Muscle layer of duodenum (tissue), 2 donors: ENCODE data around the gene IFITM10.
A peak's percentile ranks its signal among the peaks of the same experiment; 100 is the strongest.

ENCODE experiments used
- H3K27ac ChIP-seq: one replicate; pipeline ENCODE4 v1.7.0; 2013; ENCODE audit warnings: mild to moderate bottlenecking, low read length
- H3K27me3 ChIP-seq: one replicate; pipeline ENCODE4 v1.7.0; 2013; ENCODE audit warnings: low read depth, mild to moderate bottlenecking, control low read depth, low read length
- H3K36me3 ChIP-seq, 2 donors: one replicate each; pipeline ENCODE4 v1.7.0; 2013; ENCODE audit warnings: low read length in 2 of 2, control low read depth in 1 of 2, mild to moderate bottlenecking in 1 of 2; ENCODE audit not compliant: insufficient read depth in 2 of 2, control insufficient read depth in 1 of 2
- H3K4me1 ChIP-seq, 2 donors: one replicate each; pipeline ENCODE4 v1.7.0; 2013; ENCODE audit warnings: low read length in 2 of 2, mild to moderate bottlenecking in 2 of 2, control low read depth in 1 of 2, moderate library complexity in 1 of 2; ENCODE audit not compliant: insufficient read depth in 2 of 2, control insufficient read depth in 1 of 2
- H3K4me3 ChIP-seq, 2 donors: one replicate each; pipeline ENCODE4 v1.7.0; 2013; ENCODE audit warnings: low read length in 2 of 2, low read depth in 1 of 2, mild to moderate bottlenecking in 1 of 2
- H3K9me3 ChIP-seq, 2 donors: one replicate each; pipeline ENCODE4 v1.7.0; 2013; ENCODE audit warnings: low read length in 2 of 2, control low read depth in 1 of 2, mild to moderate bottlenecking in 1 of 2; ENCODE audit not compliant: control insufficient read depth in 1 of 2
- donor health status: healthy.

IFITM10 gene

DNA sequence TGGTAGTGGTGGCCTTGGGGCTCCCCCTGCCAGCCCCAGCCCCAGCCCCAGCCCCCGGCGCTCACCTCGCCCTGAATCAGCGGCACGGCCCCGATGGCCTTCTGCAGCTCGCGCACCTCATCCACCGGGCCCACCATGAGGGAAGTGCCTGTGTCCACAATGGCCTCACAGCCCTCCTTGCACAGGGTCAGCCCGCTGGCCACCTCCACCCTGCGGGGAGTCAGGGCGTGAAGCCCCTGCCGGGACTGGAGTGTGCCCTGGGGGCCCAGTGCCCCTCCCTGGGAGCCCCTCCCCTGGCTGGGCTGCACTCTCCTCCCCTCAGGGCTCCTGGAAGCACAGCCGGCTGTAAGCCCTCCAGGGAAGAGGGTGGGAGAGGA lies 3.5 kb upstream of the IFITM10 start:
- peaks cover 0 to 30% of the 10 kb centered on the region in 2 donors for H3K4me1 ChIP-seq
- no peak overlapping the region for H3K27ac ChIP-seq
- no peaks in the 10 kb centered on the region for H3K9me3 ChIP-seq
- H3K4me3 ChIP-seq = no peak overlapping the region
- peaks cover 5% of the 10 kb centered on the region for H3K27me3 ChIP-seq
- H3K36me3 ChIP-seq = peaks cover 19 to 58% of the 10 kb centered on the region in 2 donors

DNA sequence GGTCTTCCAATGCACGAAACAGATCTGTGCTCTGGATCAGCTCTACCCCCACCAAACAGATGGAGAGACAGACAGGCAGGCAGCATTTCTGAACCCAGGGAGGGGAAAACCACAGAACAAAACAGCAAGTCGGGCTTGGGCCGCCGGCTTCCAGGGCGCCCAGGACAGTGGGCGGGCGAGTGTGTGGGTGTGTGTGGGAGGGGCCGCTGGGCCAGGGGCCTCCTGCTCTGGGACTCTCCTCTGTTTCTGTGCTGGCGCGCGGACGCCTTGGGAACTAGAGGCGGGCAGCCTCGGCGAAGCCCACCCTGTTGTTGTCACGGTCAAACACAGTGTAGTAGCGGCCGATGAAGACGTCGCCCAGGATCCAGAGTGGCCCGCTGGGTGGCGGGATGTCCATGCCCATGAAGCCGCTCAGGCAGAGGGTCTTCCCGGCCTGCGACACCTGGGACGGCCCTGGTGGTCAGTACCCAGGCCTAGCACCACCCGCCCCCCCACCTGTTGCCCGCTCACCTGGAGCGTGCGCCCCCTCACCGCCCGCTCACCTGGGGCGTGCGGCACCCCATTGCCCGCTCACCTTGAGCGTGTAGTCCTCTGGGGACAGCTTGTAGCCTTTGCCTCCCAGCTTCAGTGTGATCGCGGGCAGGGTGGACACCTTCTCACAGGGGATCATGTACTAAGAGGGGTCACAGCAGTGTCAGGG lies 3.0 kb upstream of the IFITM10 start:
- no peak overlapping the region for H3K4me3 ChIP-seq
- H3K36me3 ChIP-seq = peaks cover 19 to 53% of the 10 kb centered on the region in 2 donors
- H3K9me3 ChIP-seq = no peaks in the 10 kb centered on the region
- peaks cover 5% of the 10 kb centered on the region for H3K27me3 ChIP-seq
- peaks cover 0 to 32% of the 10 kb centered on the region in 2 donors for H3K4me1 ChIP-seq
- no peak overlapping the region for H3K27ac ChIP-seq

DNA sequence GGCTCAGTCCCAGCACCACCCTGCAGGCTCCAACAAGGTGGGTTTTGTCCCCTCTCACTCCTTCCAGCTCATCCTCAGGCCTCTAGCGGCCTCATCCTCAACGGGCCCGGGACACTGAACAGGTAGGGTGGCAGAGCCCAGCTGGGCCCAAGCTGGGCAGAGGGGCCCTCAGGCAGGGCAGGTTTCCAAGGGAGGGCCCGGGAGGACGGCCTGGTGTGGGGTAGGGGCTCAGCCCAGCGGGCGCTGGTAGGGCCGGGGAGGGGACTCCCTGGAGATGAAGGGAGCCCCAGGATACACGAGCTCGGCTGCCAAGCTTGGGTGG lies 2.5 kb upstream of the IFITM10 start:
- H3K27ac ChIP-seq = no peak overlapping the region
- no peaks in the 10 kb centered on the region for H3K9me3 ChIP-seq
- no peak overlapping the region for H3K4me3 ChIP-seq
- peaks cover 19 to 53% of the 10 kb centered on the region in 2 donors for H3K36me3 ChIP-seq
- H3K27me3 ChIP-seq = peaks cover 8% of the 10 kb centered on the region
- H3K4me1 ChIP-seq = peaks cover 0 to 30% of the 10 kb centered on the region in 2 donors

GRCh38 chr11:1751999-1752906 lies 1.9 kb upstream of the IFITM10 start:
- Histone ChIP-seq H3K36me3 (peaks cover 17 to 48% of the 10 kb centered on the region in 2 donors), H3K27ac (no peak overlapping the region), H3K4me1 (peaks cover 0 to 30% of the 10 kb centered on the region in 2 donors), H3K4me3 (no peak overlapping the region), H3K9me3 (no peaks in the 10 kb centered on the region), H3K27me3 (peaks cover 8% of the 10 kb centered on the region)

- Histone ChIP-seq H3K27me3 (peaks cover 8% of the 10 kb centered on the region), H3K4me3 (no peak overlapping the region), H3K27ac (no peak overlapping the region), H3K4me1 (peaks cover 0 to 25% of the 10 kb centered on the region in 2 donors), H3K36me3 (peaks cover 12 to 40% of the 10 kb centered on the region in 2 donors), H3K9me3 (no peaks in the 10 kb centered on the region)
Observed at GRCh38 chr11:1751531-1751921, 1.1 kb upstream of the IFITM10 start.

GRCh38 chr11:1750840-1751530 lies 590 bp upstream of the IFITM10 start:
- H3K27me3 ChIP-seq = peaks cover 8% of the 10 kb centered on the region
- peaks cover 9 to 35% of the 10 kb centered on the region in 2 donors for H3K36me3 ChIP-seq
- H3K4me3 ChIP-seq = no peak overlapping the region
- peaks cover 0 to 25% of the 10 kb centered on the region in 2 donors for H3K4me1 ChIP-seq
- no peak overlapping the region for H3K27ac ChIP-seq
- no peaks in the 10 kb centered on the region for H3K9me3 ChIP-seq

DNA sequence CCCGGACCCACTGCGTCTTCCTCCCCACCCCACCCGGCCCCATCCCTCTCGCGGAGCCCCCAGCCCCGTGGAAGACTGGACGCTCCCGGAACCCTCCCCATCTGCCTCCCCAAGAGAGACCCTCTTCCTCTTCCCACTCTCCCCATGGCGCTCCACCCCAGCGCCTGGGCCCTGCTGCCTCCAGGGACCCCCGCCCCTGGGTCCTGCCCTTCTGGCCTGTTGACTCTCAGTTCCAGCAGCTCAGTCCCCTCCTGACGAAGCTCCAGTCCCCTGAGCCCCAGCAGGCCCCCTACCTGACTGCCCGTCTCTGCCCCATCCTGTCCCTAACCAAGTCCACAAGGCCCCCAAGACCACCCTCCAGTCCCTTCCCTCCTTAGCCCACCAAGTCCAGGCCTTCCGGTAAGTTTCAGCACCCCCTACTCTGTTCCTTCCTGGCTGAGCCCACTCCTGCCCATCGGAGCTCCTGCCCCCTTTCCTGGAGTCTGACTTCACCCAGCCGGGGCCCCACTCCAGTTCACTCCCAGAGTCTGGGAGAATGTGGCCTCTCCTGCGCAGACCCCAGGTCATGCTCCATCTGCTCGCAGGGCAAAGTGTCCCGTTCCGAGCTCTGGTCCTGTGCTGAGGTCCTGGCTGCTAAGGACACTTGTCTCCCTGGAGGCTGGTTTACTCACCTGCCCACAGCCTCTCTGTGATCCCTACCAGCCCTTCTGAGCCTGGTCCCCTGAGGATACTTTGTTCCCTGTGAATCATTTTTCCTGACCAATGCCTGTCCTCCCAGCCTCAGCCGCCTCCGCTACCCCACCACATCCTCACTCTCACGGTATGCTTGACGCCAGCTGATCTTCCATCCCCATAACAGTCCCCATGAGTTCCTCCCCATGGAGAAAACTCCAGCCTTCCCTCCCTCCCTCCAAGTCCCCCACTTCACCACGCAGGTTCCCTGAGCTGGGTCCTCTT lies 722 bp downstream of the IFITM10 start:
- H3K9me3 ChIP-seq = no peaks in the 10 kb centered on the region
- H3K27ac ChIP-seq = no peak overlapping the region
- H3K4me1 ChIP-seq = peaks cover 0 to 25% of the 10 kb centered on the region in 2 donors
- peaks cover under 1 to 23% of the 10 kb centered on the region in 2 donors for H3K36me3 ChIP-seq
- no peak overlapping the region for H3K4me3 ChIP-seq
- peaks cover 8% of the 10 kb centered on the region for H3K27me3 ChIP-seq

DNA sequence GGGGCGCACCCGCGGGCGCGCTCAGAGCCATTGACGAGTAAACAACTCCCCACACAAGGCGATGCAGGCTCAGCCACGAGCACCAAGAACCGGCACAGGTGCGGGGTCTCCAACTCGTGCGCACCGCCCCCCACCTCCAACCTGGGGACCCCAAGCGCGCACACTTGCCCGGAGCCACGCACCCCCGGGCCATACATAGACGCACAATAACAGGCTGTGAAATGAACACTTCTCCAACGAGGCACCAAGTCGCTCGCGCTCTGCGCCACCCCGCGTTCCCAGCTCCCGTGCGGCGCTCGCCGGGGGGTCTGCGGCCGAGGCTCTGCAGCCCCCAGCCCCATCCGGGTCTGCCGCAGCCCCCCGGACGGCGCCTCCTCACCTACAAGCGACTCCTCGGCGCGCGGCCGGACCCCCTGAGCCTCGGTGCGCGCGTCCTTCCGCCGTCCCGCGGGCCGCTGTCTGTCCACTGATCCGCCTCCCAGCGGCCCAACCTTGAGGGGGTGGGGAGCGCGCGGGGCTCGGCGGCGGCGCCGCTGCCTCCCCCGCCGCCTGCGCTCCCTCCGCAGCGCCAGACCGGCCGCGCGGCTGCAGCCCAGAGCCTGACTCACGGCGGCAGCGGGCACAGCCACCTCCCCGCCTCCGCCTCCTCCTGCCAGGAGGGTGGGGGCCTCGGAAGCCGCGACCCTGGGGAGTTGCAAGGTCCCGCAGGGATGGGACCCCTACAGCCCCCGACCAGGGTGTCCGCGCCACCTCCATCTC lies 1.6 kb downstream of the IFITM10 start:
- Histone ChIP-seq H3K4me1 (peaks cover 0 to 25% of the 10 kb centered on the region in 2 donors), H3K36me3 (peaks cover 0 to 14% of the 10 kb centered on the region in 2 donors), H3K9me3 (no peaks in the 10 kb centered on the region), H3K27me3 (peaks cover 8% of the 10 kb centered on the region), H3K27ac (no peak overlapping the region), H3K4me3 (peak overlapping the region in 1 of 2 donors; percentile 40)

DNA sequence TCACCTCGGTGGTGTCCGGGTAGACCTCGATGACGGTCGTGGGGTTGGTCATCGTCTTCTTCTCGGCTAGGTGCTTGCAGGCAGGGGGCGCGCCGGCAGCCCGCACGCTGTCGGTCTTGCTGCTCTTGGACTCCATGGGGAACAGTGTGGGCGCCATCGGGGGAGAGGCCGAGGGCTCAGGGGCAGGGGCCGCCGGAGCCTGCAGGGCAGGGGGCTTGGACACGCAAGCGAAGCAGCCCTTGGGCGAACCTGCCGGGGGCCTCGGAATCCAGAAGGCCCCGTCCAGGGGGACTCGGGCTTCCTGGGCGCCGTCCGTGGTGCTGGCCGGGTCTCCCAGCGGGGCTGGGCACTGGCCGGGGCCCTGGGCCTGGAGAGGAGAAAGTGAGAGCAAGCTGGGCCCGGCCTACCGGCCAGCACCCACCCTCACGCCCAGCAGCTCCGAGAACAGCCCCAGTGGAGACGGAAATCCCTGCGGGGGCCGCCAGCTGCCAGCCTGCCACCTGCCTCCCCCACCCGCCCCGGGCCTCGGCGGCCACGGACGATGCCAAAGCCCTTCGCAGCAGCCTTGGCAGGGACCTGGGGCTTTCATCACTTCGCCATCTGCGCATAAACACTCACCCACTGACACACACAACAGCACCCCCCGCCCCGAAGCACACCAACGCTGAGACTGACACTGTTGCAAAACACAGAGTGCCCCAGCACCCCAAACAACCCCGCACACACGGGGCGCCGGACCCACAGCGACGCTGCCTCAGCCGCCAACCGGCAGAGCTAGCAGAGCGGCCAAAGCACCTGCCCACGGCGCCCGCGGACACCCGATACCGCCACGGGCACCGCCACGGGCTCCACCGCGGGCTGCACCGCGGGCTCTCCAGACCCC lies 2.4 kb downstream of the IFITM10 start:
- Histone ChIP-seq H3K4me3 (peak overlapping the region in 1 of 2 donors; percentile 40), H3K9me3 (no peaks in the 10 kb centered on the region), H3K27me3 (peaks cover 8% of the 10 kb centered on the region), H3K4me1 (peaks cover 0 to 25% of the 10 kb centered on the region in 2 donors), H3K36me3 (peaks cover 0 to 6% of the 10 kb centered on the region in 2 donors), H3K27ac (no peak overlapping the region)
